ENCODE data around the gene KXD1.

KXD1 gene

GRCh38 chr19:18601875-18602274, 44.2 kb downstream of the KXD1 start:
- no peak for DNase-seq (ENCODE audit: low read depth)

DNA sequence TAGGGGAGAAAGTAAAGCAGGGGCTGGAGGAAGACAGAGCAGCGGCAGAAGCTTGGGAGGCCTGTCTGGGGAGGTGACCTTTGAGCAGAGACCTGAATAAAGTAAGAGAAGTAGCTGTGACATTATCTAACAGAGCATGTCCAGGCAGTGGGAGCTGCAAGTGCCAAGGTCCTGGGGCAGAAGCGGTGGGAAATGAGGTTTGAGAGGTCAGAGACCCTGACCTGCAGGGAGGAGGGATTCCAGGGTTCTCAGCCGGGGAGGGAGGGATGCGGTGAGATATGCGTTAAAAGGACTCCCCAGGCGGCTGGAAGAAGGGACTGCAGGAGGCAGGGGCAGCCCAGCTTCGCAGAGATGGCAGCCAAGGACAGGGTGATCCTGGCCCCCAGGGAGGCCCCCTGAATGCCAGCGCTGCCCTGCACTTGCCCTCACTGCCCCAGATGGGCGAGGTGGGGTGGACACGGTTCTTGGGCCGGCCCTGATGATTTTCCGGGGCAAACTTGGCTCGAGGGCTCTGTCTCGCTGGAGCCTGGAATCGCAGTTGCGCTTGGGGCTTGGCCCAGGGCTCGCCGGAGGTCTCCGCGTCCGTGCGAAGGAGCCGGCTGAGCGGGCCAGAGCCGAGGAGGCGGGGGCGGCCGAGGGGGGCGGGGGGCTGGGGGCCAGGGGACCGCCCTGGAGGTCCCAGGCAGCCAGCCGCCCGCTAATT, 45.7 kb downstream of the KXD1 start:
- DNase-seq (ENCODE audit: low read depth), result no peak

GRCh38 chr19:18603958-18604819, 46.5 kb downstream of the KXD1 start:
- DNase-seq (ENCODE audit: low read depth), result no peak

- no peak for DNase-seq (ENCODE audit: low read depth)
These were observed 47.1 kb downstream of the KXD1 start for GRCh38 chr19:18604820-18605159.

DNA sequence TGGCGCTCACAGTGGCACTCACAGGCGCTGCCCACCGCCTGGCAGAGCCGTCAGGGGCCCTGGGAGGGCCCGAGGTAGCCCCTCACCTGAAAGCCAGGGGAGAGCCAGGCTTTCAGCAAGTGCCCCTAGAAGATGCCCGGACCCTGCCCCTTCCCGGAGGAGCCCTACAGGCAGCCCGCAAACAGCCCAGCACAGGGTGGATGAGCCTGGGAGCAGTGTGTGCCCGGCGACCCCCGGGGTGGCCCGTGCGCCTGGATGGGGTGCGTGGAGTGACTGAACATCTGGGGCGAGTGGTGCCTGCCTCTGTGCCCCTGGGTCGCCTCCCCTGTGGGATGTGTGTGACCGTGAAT, 47.5 kb downstream of the KXD1 start:
- no peak for DNase-seq (ENCODE audit: low read depth)

DNA sequence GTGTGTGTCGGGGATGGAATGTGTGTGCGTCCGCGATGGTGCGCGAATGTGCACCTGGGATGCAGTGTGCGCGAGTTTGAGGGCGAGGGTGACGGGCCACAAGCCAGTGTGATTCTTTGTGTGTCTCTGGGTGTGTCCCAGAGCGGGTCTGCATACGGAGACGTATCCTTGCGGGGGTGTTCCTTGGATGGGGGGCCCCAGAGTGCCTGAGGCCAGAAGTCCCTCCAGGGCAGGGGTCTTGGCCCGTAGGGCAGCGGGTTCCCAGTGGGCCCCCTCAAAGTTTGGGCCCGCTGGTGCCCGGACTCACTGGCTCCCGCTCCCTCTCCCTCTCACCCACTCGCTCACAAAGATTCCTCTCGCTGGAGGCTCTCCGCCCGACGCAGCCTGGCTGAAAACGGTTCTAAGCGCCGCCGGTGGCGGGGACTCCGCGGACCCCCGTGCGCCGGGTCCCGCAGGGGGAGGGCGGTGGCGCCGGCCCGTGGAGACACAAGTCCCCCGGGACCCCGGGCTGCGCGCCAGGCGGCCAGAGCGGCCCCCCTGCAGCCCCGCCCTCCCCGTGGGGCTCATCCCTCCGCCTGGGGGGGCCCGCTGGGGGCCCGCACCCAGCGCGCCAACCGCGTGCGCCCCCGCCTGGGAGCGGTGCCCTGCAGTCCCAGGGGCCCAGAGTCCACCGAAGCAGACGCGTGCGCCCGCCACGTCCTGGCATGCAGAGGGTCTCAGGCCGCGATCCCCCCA, 48.0 kb downstream of the KXD1 start:
- no peak for DNase-seq (ENCODE audit: low read depth)

GRCh38 chr19:18606281-18607225, 48.9 kb downstream of the KXD1 start, which contains the start of gene CRLF1:
TSS of gene CRLF1 (minus strand) at chr19:18606799. CDS start at chr19:18606656, 143 bp downstream.
- no peak for DNase-seq (ENCODE audit: low read depth)

DNA sequence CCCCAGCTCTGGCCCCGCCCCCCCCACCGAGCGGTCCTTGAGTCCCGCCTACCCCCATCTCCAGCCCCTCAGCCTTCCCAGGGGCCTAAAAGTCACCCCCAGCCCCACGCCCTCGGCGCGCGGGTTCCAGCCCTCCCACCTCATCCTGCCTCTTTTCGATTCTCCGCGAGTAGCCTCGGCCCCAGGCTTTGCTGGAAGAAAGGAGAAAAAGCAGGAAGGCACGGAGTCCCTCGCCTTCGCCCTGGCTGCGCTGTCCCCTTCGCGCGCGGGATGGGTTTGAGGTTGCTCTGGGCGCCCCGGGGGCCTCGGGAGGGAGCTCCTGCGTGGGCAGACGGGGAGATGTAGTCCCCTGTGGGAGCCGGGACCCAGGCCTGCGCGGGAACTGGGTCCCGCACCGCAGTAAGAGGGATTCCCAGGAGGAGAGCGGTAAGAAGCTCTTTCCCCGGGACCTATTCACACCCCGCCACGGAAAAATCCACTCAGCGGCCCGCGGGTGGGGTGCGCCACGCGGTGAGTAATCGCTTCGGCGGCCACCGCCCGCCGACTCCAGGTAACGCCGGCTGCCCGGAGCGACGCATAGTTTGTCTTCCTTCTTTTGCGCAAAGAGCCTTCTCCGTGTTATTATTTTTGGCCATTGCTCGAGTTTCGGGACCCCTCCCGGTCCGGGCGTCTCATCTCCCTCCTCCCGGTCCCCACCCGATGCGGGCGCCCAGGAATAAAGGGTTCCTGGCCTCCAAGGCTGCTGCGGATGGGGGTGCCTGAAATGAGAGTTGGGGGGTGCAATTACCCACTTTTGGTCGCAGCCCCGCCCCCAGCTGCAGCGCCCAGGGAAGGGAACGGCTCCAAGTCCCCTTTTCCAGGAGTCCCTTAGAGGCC, 49.8 kb downstream of the KXD1 start:
- no peak for DNase-seq (ENCODE audit: low read depth)

GRCh38 chr19:18608102-18608804, 50.6 kb downstream of the KXD1 start:
- no peak for DNase-seq (ENCODE audit: low read depth)

DNA sequence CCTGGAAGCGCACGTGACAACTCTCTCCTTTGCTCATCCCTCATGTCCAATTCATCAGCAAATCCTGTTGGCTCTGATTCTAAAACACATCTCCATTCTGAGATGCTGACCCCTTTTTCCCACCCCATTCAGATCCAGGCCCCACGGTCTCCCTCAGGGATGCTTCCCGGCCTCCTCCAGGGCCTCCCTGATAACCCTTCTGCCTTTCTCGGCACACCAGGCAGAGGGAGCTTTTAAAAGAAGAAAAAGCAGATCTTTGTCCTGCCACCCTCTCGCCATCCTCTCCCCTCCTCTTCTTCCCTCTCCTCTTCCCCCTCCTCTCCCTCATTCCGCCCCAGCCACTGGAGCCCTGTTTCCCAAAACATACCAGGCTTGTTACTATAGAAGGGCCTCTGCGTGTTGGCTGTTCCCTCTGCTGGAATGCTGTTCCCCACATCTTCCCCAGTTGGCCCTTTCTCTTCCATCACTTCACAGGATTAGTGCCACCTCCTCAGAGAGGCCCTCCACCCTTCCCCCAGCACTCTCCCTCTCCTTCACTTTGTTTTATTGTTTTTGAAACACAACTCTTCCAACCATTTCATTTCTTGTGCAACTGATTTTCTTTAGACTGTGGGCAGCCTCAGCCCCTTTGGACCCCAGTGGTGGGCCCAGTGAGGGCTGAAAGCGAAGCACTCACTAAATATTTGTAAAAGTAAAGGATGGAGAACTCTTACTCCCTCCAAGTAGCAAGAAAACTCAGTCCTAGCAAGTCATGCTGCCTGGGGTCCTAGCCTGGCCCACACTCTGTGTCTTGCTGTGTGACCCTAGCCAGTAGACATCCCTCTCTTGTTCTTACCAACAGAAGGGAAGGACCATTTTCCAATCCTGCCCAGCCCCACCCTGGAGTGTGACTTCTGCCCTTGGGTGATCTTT, 51.4 kb downstream of the KXD1 start:
- no peak for DNase-seq (ENCODE audit: low read depth)

DNA sequence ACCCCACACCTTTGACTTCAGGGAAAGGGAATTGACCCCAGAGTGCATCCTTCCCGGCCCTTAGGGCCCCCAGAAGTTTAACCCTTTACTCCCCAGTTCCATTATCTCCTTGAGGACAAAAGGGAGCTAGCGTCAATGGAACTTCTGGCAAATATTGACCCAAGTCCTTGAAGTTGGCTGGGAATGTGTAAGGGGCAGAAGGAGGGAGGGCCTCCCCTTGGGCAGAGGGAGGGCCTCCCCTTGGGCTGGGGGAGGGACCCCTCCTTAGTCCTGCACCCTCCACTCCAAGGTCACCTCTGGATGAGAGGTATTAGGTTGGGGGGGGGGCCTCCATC, 52.0 kb downstream of the KXD1 start:
- DNase-seq (ENCODE audit: low read depth), result no peak

DNA sequence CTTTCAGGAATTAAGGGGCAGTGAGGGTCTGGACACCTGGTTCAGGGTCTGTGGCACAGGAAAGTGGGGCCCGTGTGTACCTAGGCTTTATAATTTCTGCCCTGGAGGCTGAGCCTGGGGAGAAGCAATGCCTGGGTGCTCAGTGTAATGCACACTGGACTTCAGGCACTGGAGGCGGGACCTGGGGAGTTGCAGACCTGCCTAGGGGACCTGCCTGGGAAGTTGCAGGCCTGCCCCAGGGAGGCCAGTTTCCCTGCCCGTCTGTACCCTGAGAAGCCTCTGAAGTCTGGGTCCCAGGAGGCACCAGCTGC, 52.5 kb downstream of the KXD1 start:
- DNase-seq (ENCODE audit: low read depth), result no peak

GRCh38 chr19:18610556-18611326, 53.1 kb downstream of the KXD1 start:
- no peak for DNase-seq (ENCODE audit: low read depth)

GRCh38 chr19:18611327-18612050, 53.8 kb downstream of the KXD1 start:
- DNase-seq (ENCODE audit: low read depth), result no peak

GRCh38 chr19:18612051-18612771, 54.5 kb downstream of the KXD1 start:
- DNase-seq (ENCODE audit: low read depth), result no peak

DNA sequence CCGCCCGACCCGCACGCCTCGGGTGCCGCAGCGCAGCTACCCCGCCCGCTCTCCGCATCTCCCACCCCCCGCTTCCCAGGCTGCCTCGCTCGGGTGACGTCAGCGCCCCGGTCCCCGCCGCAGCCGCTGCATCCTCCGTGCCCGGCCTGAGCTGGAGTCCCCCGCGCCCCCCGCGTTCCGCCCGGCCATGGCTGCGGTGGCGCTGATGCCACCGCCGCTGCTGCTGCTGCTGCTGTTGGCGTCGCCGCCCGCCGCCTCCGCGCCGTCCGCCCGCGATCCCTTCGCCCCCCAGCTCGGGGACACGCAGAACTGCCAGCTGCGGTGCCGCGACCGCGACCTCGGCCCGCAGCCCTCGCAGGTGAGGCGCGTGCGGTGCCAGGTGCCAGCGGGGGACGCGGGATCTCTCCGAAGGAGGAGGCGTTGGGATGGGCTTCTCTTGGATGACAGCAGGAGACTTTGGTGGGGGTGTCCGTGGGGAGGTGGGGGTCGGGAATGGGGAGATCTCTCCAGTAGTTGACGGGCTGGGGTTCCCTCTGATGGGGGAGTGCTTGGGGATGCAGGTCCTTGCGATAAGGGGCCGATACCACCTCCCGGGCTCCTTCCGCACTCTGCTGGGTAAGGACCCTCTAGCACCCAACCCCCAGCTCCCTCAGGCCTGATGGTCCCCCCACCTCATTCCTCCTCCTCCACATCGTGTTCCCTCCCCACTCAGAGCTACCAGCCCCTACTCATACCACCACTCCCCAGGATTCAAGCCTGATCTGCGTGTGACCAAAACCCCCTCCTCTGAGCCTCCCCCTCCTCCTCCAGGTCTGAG, 55.3 kb downstream of the KXD1 start, which contains the start of gene TMEM59L:
Gene TMEM59L (plus strand): TSS at position 99 of the 817 bp plus-strand sequence. CDS start 89 bp downstream, at position 188.
- no peak for DNase-seq (ENCODE audit: low read depth)
